WI38 (cell line): ENCODE results near the gene RALGPS2.

Experiments
- H3K4me3 ChIP-seq: 2 replicates; pipeline ENCODE4 v1.5.1; 2011; ENCODE audit warnings: low read depth, mild to moderate bottlenecking, control low read depth, low read length
- TF ChIP-seq, protein P1 (sequence below): IDR thresholded peaks from 2 replicates; pipeline ENCODE4 v1.5.1; 2012; ENCODE audit warnings: low read depth, mild to moderate bottlenecking, control low read depth, low read length

The RALGPS2 gene

GRCh38 chr1:178969226-178969987 lies 244.4 kb downstream of the RALGPS2 start:
- H3K4me3 ChIP-seq: no peak overlapping the region
- TF ChIP-seq, protein P1, sequence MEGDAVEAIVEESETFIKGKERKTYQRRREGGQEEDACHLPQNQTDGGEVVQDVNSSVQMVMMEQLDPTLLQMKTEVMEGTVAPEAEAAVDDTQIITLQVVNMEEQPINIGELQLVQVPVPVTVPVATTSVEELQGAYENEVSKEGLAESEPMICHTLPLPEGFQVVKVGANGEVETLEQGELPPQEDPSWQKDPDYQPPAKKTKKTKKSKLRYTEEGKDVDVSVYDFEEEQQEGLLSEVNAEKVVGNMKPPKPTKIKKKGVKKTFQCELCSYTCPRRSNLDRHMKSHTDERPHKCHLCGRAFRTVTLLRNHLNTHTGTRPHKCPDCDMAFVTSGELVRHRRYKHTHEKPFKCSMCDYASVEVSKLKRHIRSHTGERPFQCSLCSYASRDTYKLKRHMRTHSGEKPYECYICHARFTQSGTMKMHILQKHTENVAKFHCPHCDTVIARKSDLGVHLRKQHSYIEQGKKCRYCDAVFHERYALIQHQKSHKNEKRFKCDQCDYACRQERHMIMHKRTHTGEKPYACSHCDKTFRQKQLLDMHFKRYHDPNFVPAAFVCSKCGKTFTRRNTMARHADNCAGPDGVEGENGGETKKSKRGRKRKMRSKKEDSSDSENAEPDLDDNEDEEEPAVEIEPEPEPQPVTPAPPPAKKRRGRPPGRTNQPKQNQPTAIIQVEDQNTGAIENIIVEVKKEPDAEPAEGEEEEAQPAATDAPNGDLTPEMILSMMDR: no peak

DNA sequence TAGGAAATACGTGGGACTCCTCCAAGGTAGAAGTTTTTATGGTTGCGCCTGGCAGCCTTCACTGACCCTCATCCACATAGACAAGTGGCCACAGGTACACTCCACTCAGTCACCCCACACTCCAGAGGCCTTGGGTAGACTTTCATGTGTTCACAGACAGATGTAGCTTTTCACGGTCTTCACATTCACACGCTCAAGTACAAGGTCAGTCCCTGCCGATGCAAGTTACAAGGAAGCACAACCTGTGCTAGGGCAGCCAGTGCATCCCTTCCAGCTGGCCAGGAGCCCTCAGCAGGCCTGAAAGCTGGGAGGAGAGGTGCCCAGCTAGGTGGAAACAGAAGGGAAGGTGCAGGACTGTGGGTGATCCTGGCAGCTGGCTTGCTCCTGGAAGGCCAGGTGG lies 245.1 kb downstream of the RALGPS2 start:
- H3K4me3 ChIP-seq: no peak overlapping the region
- TF ChIP-seq, protein P1: no peak
